ENCODE results near the gene FN3KRP. TPM values are rescaled to one million over a fixed set of nuclear protein-coding genes. Genes with fewer than 3 reads are reported as not detected.

Gene FN3KRP
- polyA plus RNA-seq, 1 experiment: 15.1 TPM

DNA sequence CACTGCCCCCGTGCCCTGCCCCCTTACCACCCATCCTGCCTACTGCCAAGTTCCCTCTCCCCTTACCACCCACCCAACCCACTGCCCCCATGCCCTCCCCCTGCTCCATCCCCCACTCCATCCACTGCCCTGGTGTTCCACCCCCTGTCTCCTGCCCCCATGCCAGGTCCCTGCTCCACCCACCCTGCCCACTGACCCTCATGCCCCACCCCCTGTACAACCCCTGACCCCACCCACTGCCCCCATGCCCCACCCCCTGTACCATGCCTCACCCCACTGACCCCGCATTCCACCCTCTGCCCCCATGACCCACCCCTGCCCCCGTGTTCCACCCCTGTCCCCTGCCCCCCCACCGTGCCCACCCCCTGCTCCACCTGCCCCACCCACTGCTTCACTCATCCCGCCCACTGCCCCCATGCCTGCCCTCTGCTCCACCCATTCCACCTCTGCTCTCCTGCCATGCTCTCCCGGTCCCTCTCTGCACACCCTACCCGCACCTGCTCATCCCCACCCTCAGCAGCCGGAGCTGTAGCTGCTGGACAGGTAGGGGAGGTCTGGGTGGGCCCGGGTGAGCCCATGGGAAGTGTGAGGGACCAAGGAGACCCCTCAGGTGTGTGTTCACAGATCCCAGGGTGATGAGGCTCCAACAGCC lies 7.4 kb upstream of the FN3KRP start:
- ChIA-PET CTCF (no interaction called here), POLR2A (no interaction called here)
- TF ChIP-seq, protein P1, sequence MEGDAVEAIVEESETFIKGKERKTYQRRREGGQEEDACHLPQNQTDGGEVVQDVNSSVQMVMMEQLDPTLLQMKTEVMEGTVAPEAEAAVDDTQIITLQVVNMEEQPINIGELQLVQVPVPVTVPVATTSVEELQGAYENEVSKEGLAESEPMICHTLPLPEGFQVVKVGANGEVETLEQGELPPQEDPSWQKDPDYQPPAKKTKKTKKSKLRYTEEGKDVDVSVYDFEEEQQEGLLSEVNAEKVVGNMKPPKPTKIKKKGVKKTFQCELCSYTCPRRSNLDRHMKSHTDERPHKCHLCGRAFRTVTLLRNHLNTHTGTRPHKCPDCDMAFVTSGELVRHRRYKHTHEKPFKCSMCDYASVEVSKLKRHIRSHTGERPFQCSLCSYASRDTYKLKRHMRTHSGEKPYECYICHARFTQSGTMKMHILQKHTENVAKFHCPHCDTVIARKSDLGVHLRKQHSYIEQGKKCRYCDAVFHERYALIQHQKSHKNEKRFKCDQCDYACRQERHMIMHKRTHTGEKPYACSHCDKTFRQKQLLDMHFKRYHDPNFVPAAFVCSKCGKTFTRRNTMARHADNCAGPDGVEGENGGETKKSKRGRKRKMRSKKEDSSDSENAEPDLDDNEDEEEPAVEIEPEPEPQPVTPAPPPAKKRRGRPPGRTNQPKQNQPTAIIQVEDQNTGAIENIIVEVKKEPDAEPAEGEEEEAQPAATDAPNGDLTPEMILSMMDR (IDR thresholded peaks at IDR 0.05; ENCODE audit: low read depth, low read length): no peak
- Histone ChIP-seq H3K4me3 (ENCODE audit: low read depth, low read length) (no peak overlapping the region), H3K9me3 (ENCODE audit: control insufficient read depth, insufficient read depth, low read length) (no peaks in the 10 kb centered on the region; the same call in 1 of the 2 replicates), H3K27me3 (ENCODE audit: control insufficient read depth, insufficient read depth, low read length) (peaks cover 4% of the 10 kb centered on the region), H3K27ac (ENCODE audit: low read depth, low read length) (no peak overlapping the region)
- DNase-seq (ENCODE audit: low read depth, low spot score): no peak

DNA sequence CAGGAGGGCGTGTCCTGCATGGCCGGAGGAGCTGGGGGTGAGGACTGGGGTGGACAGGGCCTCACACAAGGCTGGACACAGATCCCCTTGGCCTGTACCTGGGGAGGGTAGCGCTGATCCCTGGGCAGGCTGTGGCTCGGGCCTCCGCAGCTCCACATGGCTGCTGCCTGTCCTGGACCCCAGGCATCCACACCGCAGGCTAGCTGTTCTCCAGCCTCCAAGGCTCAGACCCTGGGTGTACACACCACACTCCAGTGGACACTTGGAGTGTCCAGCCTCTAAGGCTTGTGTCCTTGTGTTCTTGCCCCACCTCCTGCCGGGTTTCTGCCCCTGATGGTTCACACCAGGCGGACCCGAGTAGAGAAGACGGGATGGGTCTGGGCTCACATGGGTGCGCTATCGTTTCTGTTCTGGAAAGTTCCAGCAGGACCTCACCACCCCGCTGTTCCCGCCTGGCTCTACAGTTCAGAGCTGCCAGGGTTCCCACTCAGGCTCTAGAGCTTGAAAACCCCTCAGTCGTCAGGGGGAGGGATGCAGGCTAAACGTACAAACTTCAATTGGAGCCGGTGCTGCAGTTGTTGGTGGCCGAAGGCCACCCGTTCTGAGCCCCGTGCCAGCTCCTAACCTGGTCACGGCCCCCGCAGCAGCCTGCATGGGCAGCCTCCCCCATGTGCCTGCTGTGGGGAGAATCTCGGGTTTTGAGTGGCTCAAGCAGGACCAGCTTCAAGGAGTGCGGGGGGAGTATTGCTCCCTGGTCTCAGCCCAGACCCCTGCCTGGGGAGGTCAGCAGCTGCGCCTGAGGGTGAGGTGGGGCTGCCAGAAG lies 6.6 kb upstream of the FN3KRP start:
- Histone ChIP-seq H3K4me3 (ENCODE audit: low read depth, low read length) (no peak overlapping the region), H3K9me3 (ENCODE audit: control insufficient read depth, insufficient read depth, low read length) (no peaks in the 10 kb centered on the region; the same call in 1 of the 2 replicates), H3K27me3 (ENCODE audit: control insufficient read depth, insufficient read depth, low read length) (peaks cover 4% of the 10 kb centered on the region), H3K27ac (ENCODE audit: low read depth, low read length) (no peak overlapping the region)
- ChIA-PET POLR2A (no interaction called here), CTCF (interaction anchor here (1.2 kb wide), 1 partner anchor 41 kb away, joined by 3 read pairs; no protein-coding TSS in a partner anchor)
- DNase-seq (ENCODE audit: low read depth, low spot score): no peak
- TF ChIP-seq, protein P1 (IDR thresholded peaks at IDR 0.05; ENCODE audit: low read depth, low read length): no peak

DNA sequence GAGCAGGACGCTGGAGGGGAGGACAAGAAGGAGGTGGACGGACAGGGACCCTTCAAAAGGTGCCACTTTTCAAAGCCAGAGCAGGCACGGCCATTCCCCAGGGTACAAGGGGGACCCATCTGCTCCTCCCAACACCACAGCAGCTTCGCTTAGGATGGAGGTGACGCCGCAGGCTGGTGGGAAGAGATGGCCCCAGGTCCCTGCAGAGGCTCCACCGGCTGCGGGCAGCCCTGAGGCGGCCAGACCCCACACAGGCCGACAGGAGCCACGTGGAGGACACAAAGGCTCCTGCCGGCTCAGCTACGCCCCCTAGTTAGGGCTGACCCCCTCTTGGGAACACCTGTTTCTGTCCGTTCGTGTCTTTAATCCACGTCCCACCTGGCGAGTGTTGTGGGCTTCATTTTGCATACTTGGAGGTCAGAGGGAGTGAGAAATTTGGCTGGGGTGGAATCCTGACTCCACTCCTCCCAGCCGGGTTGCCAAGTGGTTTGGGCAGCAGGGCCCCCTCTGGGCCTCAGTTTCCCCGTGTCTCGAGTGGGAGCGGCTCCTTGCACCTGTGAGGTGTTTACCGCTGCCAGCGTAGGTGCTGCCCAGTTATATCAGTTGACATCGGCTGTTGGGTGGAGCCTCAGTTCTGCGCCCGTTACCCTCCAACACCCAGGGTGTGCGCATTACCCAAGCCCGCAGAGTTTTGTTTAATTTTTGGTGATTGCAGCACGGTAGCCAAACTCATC lies 5.8 kb upstream of the FN3KRP start:
- TF ChIP-seq, protein P1 (IDR thresholded peaks at IDR 0.05; ENCODE audit: low read depth, low read length): no peak
- H3K27me3 ChIP-seq (ENCODE audit: control insufficient read depth, insufficient read depth, low read length): peaks cover 4% of the 10 kb centered on the region
- DNase-seq (ENCODE audit: low read depth, low spot score): no peak
- CTCF ChIA-PET: interaction anchor here (1.2 kb wide), 1 partner anchor 42 kb away, joined by 3 read pairs; no protein-coding TSS in a partner anchor
- no peaks in the 10 kb centered on the region; the same call in 1 of the 2 replicates for H3K9me3 ChIP-seq (ENCODE audit: control insufficient read depth, insufficient read depth, low read length)
- POLR2A ChIA-PET: no interaction called here
- no peak overlapping the region for H3K4me3 ChIP-seq (ENCODE audit: low read depth, low read length)
- H3K27ac ChIP-seq (ENCODE audit: low read depth, low read length): no peak overlapping the region

DNA sequence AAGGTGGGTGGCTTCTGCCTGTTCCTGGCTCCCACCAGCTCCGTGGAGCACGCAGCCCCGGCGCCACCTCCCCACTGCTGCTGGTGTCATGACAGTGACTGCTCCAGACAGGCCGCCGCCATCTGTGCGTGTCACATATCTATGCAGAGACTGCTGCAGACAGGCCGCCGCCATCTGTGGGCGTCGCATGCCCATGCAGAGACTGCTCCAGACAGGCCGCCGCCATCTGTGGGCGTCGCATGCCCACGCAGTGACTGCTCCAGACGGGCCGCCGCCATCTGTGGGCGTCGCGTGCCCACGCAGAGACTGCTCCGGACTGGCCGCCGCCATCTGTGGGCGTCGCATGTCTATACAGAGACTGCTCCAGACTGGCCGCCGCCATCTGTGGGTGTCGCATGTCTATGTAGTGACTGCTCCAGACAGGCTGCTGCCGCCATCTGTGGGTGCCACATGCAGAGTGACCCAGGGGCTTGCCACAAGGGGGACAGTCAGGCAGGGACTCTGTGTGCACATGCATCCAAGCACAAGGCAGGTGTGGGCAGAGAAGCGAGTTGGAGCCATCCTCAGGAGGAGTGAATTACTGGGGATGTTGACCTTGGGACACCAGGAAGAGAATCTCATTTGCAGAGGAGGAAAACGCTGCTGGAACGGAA lies 3.3 kb upstream of the FN3KRP start:
- H3K27ac ChIP-seq (ENCODE audit: low read depth, low read length): no peak overlapping the region
- CTCF ChIA-PET: no interaction called here
- H3K4me3 ChIP-seq (ENCODE audit: low read depth, low read length): no peak overlapping the region
- DNase-seq (ENCODE audit: low read depth, low spot score): no peak
- TF ChIP-seq, protein P1 (IDR thresholded peaks at IDR 0.05; ENCODE audit: low read depth, low read length): no peak
- POLR2A ChIA-PET: no interaction called here
- H3K9me3 ChIP-seq (ENCODE audit: control insufficient read depth, insufficient read depth, low read length): no peaks in the 10 kb centered on the region; the same call in 1 of the 2 replicates
- peaks cover 4% of the 10 kb centered on the region for H3K27me3 ChIP-seq (ENCODE audit: control insufficient read depth, insufficient read depth, low read length)

All from AG04450 (cell line).